Ascending aorta (tissue), 2 donors: ENCODE results near the gene HSPH1. TPM values are rescaled to one million over a fixed set of nuclear protein-coding genes. Genes with fewer than 3 reads are reported as not detected.
A peak's percentile ranks its signal among the peaks of the same experiment; 100 is the strongest.

Source experiments
- DNase-seq, 2 donors: peaks; one replicate each; pipeline ENCODE4 v3.0.0-alpha.2; 2019; ENCODE audit warnings: low spot score in 2 of 2
- H3K27ac ChIP-seq, 2 donors: fragments of 200-600 bp; sonication (generic); one replicate each; pipeline ENCODE4 v1.5.1; 2016 to 2017; ENCODE audit warnings: mild to moderate bottlenecking in 1 of 2
- H3K27me3 ChIP-seq: fragments of 200-600 bp; sonication (generic); one replicate; pipeline ENCODE4 v1.5.1; 2017
- H3K36me3 ChIP-seq, 2 donors: fragments of 200-600 bp; sonication (generic); one replicate each; pipeline ENCODE4 v1.5.1; 2016
- H3K4me1 ChIP-seq, 2 donors: fragments of 200-600 bp; sonication (generic); one replicate each; pipeline ENCODE4 v1.5.1; 2016 to 2017; ENCODE audit warnings: mild to moderate bottlenecking in 1 of 2
- H3K4me3 ChIP-seq, 2 donors: fragments of 200-600 bp; sonication (generic); one replicate each; pipeline ENCODE4 v1.5.1; 2016 to 2017; ENCODE audit warnings: mild to moderate bottlenecking in 1 of 2
- H3K9me3 ChIP-seq, 2 donors: fragments of 200-600 bp; sonication (generic); one replicate each; pipeline ENCODE4 v1.5.1; 2016
- intact Hi-C: fragments of 100-400 bp; cut with DNase I; formaldehyde crosslinking; loops from one replicate; pipeline ENCODE4 v1.15.1; 2023
- total RNA-seq: library from RNA; depleted of rRNA; stranded (reverse); fragments of >200 nt; gene quantifications from one replicate; pipeline ENCODE4 v1.1.0, GENCODE V29; 2016
- TF ChIP-seq, protein P1 (sequence below), 3 experiments: fragments of 200-600 bp in 2 of 3; fragments of 450-650 bp in 1 of 3; sonication (generic) in 2 of 3; IDR thresholded peaks; one replicate each; pipeline ENCODE4 v1.5.1; 2016 to 2019; ENCODE audit warnings: antibody characterized with exemption in 3 of 3, mild to moderate bottlenecking in 1 of 3, moderate library complexity in 1 of 3

The HSPH1 gene
- total RNA-seq, 1 donor from 2014 or later, result 20.6 TPM

- TF ChIP-seq, protein P1, sequence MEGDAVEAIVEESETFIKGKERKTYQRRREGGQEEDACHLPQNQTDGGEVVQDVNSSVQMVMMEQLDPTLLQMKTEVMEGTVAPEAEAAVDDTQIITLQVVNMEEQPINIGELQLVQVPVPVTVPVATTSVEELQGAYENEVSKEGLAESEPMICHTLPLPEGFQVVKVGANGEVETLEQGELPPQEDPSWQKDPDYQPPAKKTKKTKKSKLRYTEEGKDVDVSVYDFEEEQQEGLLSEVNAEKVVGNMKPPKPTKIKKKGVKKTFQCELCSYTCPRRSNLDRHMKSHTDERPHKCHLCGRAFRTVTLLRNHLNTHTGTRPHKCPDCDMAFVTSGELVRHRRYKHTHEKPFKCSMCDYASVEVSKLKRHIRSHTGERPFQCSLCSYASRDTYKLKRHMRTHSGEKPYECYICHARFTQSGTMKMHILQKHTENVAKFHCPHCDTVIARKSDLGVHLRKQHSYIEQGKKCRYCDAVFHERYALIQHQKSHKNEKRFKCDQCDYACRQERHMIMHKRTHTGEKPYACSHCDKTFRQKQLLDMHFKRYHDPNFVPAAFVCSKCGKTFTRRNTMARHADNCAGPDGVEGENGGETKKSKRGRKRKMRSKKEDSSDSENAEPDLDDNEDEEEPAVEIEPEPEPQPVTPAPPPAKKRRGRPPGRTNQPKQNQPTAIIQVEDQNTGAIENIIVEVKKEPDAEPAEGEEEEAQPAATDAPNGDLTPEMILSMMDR (IDR thresholded peaks at IDR 0.05), result no peak
- Histone ChIP-seq H3K9me3 (no peaks in the 10 kb centered on the region), H3K4me3 (no peak overlapping the region), H3K27ac (no peak overlapping the region), H3K36me3 (no peaks in the 10 kb centered on the region), H3K27me3 (no peaks in the 10 kb centered on the region), H3K4me1 (no peaks in the 10 kb centered on the region)
- DNase-seq, result peak in 1 of 2 donors; percentile 18
- intact Hi-C loops, result no loop called here
These were observed 45.5 kb downstream of the HSPH1 start for GRCh38 chr13:31116224-31116623.

GRCh38 chr13:31115616-31116015 is 46.1 kb downstream of the HSPH1 start:
- H3K9me3 ChIP-seq, result no peaks in the 10 kb centered on the region
- intact Hi-C loops, result no loop called here
- DNase-seq, result peak in 1 of 2 donors; percentile 30
- no peak overlapping the region for H3K4me3 ChIP-seq
- TF ChIP-seq, protein P1 (IDR thresholded peaks at IDR 0.05), result no peak
- no peak overlapping the region for H3K27ac ChIP-seq
- no peaks in the 10 kb centered on the region for H3K36me3 ChIP-seq
- no peaks in the 10 kb centered on the region for H3K4me1 ChIP-seq
- H3K27me3 ChIP-seq, result no peaks in the 10 kb centered on the region

GRCh38 chr13:31114641-31115040 is 47.1 kb downstream of the HSPH1 start:
- intact Hi-C loops, result no loop called here
- TF ChIP-seq, protein P1 (IDR thresholded peaks at IDR 0.05), result no peak
- Histone ChIP-seq H3K36me3 (no peaks in the 10 kb centered on the region), H3K27me3 (no peaks in the 10 kb centered on the region), H3K27ac (no peak overlapping the region), H3K9me3 (no peaks in the 10 kb centered on the region), H3K4me3 (no peak overlapping the region), H3K4me1 (no peaks in the 10 kb centered on the region)
- DNase-seq, result peak in 1 of 2 donors; percentile 7

DNA sequence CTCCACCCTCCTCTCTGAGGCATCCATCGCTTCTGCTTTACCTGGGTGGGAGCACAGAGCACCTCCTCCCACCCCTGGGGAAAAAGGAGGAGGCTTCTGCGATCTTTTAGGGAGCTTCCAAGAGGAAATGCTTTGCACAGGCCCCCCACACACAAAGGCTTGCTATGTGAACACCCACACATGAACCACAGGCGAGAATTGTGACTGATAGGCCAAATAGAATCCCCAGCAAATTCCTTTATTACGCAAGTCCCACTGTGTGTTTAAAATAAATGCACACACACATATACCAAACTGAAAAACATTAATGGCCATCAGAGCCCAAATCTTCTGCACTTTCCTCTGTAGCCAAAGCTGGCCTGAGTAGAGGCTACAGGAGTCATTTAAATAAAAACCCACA is 50.6 kb downstream of the HSPH1 start:
- Histone ChIP-seq H3K27me3 (no peaks in the 10 kb centered on the region), H3K9me3 (no peaks in the 10 kb centered on the region), H3K4me1 (no peaks in the 10 kb centered on the region), H3K27ac (no peak overlapping the region), H3K36me3 (no peaks in the 10 kb centered on the region), H3K4me3 (no peak overlapping the region)
- TF ChIP-seq, protein P1 (IDR thresholded peaks at IDR 0.05), result no peak
- no peak for DNase-seq
- intact Hi-C loops, result no loop called here

DNA sequence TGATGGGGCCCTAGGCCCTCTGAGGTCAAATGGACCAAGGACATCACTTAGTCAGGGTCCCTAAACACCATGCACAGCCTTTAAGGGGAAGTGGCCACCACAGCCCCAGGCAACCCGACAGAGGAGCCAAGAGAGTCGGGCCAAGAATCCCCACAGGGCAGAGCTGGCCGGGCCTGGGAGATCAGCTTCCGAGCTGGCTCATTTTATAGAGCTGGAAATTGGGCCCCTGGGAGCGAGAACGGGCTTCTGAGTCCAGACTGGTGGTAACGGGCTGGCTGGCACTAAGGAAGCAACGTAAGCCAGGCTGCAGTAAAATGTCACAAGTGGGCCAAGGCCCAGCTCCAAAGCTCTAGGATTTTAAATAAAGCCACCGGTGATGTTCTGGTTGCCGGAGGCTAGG is 51.1 kb downstream of the HSPH1 start:
- TF ChIP-seq, protein P1 (IDR thresholded peaks at IDR 0.05), result no peak
- no peak overlapping the region for H3K27ac ChIP-seq
- no peaks in the 10 kb centered on the region for H3K9me3 ChIP-seq
- H3K27me3 ChIP-seq, result no peaks in the 10 kb centered on the region
- H3K4me3 ChIP-seq, result no peak overlapping the region
- H3K36me3 ChIP-seq, result no peaks in the 10 kb centered on the region
- intact Hi-C loops, result no loop called here
- no peaks in the 10 kb centered on the region for H3K4me1 ChIP-seq
- no peak for DNase-seq

- Histone ChIP-seq H3K9me3 (no peaks in the 10 kb centered on the region), H3K4me3 (no peak overlapping the region), H3K27me3 (no peaks in the 10 kb centered on the region), H3K4me1 (no peaks in the 10 kb centered on the region), H3K36me3 (no peaks in the 10 kb centered on the region), H3K27ac (no peak overlapping the region)
- intact Hi-C loops, result no loop called here
- no peak for DNase-seq
- TF ChIP-seq, protein P1 (IDR thresholded peaks at IDR 0.05), result no peak
These were observed 51.5 kb downstream of the HSPH1 start for GRCh38 chr13:31110169-31110568.
